ENCODE measurements around the gene AKT1S1.
"Not testable (repeated sequence)": the region's sequence is repeated elsewhere in the genome, so short reads cannot be mapped to it uniquely, and the experiment has no call there.

The AKT1S1 gene

DNA sequence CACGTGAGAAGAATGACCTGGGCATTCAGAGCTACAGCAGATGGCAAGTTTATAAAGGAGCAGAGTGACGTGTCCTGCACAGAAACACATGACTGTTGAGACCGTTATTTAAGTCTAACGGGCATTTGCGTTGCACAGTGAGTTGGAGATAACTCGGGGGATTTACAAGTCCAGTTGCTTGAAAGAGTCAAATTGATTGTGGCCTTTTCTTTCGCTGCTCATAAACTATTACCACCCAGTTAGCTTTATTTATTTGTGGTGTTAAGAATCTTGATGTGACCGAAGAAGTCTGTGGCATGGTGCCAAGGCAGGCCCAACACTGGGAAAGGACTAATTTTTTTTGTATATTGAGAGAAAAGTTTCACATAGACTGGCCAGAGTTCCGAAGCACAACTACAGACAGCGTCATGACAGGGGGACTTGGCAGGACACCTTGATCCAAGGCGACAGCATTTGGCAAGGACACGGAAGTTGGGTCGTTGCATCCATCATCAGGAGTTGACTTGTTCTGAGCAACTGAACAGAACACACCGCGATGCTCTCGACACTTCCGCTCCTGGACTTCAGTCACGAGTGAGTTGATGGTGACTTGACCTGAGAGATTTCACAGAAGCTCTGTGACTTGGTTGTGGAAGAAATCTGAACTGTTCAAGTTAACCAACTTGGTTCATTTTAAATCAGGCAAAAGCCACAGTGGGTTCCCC, 38.1 kb downstream of the AKT1S1 start:
- DNase-seq (ENCODE audit: low read depth in 2 of 2, low spot score in 1 of 2) = no peak

DNA sequence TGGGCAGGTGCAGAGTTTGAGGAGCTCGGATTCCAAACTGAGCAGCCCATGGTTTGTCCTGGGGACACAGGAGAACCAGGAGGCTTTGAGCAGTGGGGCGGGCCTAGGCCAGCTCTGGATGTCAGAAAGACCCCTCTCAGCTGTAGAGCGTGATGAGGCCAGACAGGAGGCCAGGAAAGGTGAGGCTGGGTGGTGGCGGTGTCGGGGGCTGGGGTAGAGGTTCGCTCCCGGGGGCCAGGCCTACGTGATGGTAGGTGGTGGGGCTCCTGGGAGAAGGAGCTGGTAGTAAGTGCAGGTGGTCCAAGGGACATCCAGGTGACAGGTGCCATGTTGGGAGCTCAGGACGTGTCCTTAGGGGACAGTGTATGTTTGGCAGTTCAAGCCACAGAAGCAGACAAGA, 39.7 kb downstream of the AKT1S1 start:
- DNase-seq (ENCODE audit: low read depth in 2 of 2, low spot score in 1 of 2) = no peak

DNA sequence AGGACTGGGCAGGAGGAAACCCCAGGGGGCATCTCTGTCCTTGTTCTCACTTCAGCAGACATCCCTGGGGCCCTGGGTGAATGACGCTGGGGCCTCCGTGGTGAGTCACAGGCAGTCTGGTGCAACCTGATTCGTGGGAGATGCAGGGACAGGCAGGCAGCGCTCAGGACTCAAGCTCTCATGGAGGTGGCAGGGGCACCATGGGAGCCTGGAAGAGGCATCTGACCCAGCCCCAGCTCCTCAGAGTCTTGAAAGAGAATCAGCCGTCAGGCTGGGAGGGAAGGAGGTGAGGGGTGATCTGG, 40.2 kb downstream of the AKT1S1 start:
- DNase-seq (ENCODE audit: low read depth in 2 of 2, low spot score in 1 of 2) = no peak

DNA sequence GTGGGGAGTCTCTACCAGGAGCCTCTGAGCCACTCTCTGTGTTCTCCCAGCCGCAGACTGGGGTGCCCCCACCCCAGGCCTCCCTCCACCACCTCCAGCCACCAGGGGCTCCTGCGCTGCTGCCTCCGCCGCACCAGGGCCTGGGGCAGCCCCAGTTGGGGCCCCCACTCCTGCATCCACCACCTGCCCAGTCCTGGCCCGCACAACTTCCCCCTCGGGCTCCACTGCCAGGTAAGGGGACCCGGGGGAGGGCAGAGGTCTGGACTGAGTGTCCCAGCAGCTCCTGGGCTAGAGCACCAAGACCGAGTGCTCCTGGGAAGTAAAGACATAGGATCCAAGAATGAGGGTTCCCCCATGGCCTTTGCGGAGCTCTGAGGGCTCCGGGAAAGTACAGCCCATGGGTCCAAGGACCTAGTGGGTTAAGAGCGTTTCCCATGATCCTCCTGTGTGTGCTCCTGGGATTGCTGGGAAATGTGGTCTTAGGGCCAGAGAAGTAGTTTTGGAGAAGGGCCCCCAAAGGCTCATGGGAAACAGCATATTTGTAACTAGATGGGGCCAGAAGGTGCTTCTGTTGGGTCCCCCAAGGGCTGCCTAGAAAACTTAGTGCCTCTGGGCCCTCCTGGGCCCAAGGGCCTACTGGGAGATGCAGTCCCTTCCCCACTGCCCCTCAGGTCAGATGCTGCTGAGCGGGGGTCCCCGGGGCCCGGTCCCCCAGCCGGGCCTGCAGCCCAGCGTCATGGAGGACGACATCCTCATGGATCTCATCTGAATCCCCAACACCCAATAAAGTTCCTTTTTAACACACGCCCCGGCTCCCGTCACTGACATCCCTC, 40.8 kb downstream of the AKT1S1 start:
- no peak for DNase-seq (ENCODE audit: low read depth in 2 of 2, low spot score in 1 of 2)

DNA sequence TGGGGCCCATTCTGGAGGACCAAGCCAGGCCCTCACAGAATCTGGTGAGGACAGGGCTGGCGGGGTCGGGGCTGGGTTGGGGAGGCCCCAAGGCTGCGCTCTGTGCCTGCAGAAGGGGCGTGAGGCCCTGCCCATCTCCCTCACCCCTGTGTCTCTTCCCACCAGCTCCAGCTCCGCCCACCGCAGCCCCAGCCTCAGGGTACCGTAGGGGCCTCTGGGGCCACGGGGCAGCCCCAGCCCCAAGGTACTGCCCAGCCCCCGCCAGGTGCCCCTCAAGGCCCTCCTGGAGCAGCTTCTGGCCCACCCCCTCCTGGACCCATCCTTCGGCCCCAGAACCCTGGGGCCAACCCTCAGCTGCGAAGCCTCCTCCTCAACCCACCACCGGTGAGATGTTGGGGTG, 41.6 kb downstream of the AKT1S1 start:
- DNase-seq (ENCODE audit: low read depth in 2 of 2, low spot score in 1 of 2) = no peak

DNA sequence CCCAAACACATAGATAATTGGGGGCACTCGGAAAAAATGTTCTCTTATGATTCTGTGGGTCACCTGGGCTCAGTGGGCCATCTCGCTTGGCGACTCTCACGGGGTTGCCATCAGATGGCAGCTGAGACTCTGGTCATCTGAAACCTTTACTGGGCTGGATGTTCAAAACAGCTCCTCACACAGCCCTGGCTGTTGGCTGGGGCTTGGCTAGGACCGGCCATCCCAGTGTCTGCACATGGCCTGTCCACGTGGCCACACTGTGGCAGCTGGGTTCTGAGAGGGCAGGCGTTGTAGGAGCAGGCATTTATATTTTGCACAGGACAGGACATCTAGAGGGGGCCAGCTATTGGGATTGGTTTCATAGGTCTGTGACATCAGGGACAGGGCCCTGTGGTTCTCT, 43.6 kb downstream of the AKT1S1 start:
- no peak for DNase-seq (ENCODE audit: low read depth in 2 of 2, low spot score in 1 of 2)

DNA sequence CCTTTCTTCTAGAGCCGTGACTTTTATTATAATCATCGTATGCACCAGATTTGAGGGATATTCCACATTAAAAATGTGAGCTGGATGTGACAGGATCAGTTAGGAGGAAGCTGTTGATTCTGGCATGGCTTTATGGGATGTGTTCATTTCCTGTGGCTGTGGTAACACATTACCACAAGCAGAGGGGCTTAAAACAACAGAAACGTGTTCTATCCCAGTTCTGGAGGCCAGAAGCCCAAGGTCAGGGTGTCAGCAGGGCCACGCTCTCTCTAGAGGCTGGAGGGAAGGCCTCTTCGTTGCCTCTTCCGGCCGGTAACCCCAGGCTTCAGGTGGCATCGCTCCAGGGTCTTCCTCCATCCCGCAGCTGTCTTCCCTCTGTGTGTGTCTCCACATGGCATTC, 44.6 kb downstream of the AKT1S1 start:
- DNase-seq (ENCODE audit: low read depth in 2 of 2, low spot score in 1 of 2) = no peak

DNA sequence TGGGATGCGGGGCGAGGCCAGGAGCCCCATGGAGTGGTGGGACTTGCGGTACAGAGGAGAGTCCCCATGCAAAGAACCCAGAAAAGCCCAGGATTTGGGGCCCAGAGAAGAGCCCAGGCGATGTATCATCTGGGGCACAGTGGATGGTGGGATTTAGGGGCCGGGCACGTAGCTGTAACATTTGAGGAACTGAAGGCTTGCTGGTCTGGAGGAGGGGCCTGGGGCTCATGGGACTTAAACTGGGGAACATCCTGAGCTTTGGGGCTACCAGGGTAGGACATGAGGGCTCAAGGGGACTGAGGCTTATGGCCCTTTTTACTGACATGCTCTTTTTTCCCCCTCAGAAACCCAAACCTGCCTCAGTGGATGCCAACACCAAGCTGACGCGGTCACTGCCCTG, 45.6 kb downstream of the AKT1S1 start:
- DNase-seq (ENCODE audit: low read depth in 2 of 2, low spot score in 1 of 2) = no peak

DNA sequence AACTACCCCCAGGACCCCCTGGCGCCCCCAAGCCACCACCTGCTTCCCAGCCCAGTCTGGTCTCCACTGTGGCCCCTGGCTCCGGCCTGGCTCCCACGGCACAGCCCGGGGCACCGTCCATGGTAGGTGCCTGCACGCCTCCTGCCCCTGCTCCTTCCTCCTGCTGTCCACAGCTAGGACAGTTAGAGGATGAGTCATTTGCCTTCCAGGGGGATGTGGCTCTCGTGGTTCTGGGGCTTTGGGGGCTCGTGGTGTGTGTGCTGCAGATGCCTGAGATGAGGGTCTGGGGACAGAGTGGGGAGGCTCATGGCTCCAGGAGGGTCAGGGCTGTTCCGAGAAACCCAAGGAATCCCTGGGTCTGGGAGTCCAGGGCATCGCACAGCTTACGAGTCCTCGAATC, 46.4 kb downstream of the AKT1S1 start:
- DNase-seq (ENCODE audit: low read depth in 2 of 2, low spot score in 1 of 2) = no peak

DNA sequence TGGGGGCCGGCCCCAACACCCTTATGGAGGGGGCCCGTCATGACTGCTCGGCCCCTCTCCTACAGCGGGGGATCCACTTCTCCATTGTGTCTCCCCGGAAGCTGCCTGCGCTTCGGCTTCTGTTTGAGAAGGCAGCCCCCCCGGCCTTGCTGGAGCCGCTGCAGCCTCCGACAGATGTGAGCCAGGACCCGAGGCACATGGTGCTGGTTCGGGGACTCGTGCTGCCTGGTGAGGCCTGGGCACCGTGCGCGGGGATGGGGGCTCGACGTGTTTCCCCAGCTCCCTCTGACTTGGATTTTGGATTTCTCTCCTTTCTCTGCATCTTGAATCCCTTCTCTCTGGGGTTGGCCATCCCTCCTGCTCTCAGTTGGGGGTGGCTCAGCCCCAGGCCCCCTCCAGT, 47.4 kb downstream of the AKT1S1 start:
- no peak for DNase-seq (ENCODE audit: low read depth in 2 of 2, low spot score in 1 of 2)

DNA sequence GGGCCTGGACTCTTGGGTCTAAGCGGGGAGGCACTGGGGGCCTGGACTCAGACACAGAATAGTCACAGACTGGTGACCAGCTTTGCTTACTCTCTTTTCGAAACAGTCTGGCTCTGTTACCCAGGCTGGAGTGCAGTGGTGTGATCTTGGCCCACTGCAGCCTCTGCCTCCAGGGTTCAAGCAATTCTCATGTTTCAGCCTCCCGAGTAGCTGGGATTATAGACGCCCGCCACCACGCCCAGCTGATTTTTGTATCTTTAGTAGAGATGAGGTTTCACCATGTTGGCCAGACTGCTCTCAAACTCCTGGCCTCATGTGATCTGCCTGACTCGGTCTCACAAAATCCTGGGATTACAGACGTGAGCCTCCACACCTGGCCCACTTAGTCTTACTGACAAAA, 48.0 kb downstream of the AKT1S1 start:
- DNase-seq (ENCODE audit: low read depth in 2 of 2, low spot score in 1 of 2) = no peak

DNA sequence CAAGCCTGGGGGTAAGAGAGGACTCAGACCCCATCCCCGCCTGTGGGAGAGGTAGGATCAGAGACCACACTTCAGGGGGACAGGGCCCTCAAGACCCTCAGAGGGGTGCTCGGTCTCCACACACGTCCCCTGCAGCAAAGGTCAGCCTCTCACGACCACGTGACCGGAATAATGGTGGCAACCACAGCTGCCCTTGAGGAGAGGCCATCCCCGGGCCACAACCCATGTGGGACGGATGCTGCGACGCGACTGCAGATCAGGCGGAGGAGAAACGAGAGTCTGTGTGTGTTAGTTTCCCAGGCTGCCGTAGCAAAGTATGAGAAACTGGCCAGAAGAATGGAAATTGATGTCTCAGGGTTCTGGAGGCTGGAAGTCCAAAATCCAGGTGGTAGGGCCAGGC, 50.1 kb downstream of the AKT1S1 start:
- no peak for DNase-seq (ENCODE audit: low read depth in 2 of 2, low spot score in 1 of 2)

DNA sequence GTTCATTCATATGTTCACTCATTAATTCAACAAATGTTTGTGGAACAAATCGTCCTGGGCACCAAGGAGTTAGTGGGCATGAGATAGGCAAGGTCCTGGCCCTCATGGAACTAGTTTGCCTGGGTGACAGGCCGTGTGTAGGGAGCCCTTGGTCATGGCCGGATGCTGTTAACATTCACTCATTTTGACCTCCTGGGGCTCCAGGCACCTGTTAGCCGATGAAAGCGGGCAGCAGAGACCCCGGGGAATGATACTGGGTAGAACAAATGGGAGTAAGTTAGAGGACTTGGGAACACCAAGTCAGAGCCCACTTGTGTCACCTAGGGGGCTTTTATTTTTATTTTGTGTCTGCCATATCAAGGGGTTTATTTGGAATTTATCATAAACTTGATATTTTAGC, 52.5 kb downstream of the AKT1S1 start:
- no peak for DNase-seq (ENCODE audit: low read depth in 2 of 2, low spot score in 1 of 2)

DNA sequence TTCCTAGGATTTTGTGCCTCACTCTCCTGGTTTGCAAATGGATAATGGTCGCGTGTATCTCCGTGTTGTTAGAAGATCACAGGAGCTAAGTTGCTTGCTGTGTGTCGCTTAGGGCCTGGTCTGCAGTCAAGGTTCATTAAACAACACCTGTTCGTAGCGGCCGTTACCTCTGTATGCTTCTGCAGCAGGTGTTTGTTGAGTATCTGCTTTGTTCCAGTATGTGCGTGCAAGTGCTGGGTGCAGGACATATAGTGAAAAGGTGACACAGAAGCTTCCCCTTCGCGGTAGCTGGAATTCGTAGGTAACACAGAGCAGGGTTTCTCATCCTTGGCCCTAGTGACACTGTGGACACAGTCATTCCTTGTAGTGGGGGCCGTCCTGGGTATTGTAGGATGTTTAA, 53.7 kb downstream of the AKT1S1 start:
- DNase-seq (ENCODE audit: low read depth in 2 of 2, low spot score in 1 of 2) = no peak

DNA sequence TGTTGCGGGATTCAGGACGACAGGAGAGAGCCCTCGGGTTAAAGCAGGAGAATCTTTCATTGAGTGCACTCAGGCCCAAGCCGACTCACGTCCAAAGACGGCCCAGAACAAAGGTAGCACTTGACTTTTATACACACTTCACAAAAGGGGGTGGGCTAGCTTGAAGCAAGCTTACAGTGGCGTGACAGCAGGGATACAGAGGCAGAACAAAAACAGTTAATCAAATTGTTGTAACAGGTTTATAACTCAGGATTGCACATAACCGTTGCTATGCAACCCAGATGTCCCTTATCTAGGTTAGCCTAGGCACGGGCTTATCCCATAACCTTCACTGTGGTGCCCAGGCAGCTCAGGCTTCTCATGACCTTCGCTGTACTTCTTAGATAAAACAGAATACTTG, 57.0 kb downstream of the AKT1S1 start:
- no peak for DNase-seq (ENCODE audit: low read depth in 2 of 2, low spot score in 1 of 2)

DNA sequence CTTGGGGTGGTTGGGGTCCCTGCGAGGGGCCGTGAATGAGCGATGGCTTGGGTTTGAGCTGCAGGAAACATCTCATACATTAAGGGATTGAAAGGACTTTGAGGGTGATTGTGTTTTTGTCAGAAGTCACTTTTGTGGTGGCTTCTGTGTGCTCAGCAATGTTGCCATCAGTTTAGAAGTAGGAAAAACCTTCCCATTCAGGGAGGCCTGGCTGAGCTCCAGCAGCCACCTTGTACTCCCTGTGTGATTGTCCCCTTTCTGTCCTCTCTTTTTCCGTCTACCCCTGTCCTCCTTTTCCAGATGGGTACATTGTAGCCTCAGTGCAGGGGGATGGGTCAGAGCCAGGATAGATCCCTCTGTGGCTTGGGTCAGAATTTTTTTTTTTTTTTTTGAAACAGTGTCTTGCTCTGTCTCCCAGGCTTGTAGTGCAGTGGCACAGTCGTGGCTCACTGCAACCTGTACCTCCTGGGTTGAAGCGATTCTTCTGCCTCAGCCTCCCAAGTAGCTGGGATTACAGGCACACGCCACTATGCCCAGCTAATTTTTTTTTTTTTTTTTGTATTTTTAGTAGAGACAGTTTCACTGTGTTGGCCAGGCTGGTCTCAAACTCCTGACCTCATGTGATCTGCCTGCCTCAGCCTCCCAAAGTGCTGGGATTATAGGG, 57.6 kb downstream of the AKT1S1 start:
- not testable (repeated sequence) for DNase-seq (ENCODE audit: low read depth in 2 of 2, low spot score in 1 of 2)
